ENCODE data around the gene ALG14. TPM values are rescaled to one million over a fixed set of nuclear protein-coding genes. Genes with fewer than 3 reads are reported as not detected.
"Not testable (repeated sequence)": the region's sequence is repeated elsewhere in the genome, so short reads cannot be mapped to it uniquely, and the experiment has no call there.

ALG14 gene
- total and polyA plus RNA-seq, 9 donors = 3.2 to 9.3 (median 7.1) TPM

- Histone ChIP-seq H3K9me3 (replicated peaks; ENCODE audit: control insufficient read depth, low read depth, low read length) (no peaks in the 10 kb centered on the region), H3K27ac (ENCODE audit: low read length) (no peak overlapping the region)
- 57% methylated on average over 1 of the region's 3 CpGs for WGBS (ENCODE audit: insufficient coverage)
These were observed 43.0 kb upstream of the ALG14 start for GRCh38 chr1:95115708-95116137.

GRCh38 chr1:95113684-95114083, 40.9 kb upstream of the ALG14 start:
- no peaks in the 10 kb centered on the region for H3K36me3 ChIP-seq (ENCODE audit: control insufficient read depth, insufficient read depth, low read length)
- no peak for DNase-seq
- H3K9me3 ChIP-seq (replicated peaks; ENCODE audit: control insufficient read depth, low read depth, low read length) = no peaks in the 10 kb centered on the region
- WGBS (ENCODE audit: insufficient coverage) = no CpG with 5 or more reads among the region's 1 CpG
- no peak overlapping the region for H3K27ac ChIP-seq (ENCODE audit: low read length)
- no peak overlapping the region for H3K4me3 ChIP-seq (ENCODE audit: low read length)
- H3K4me1 ChIP-seq (ENCODE audit: control insufficient read depth, insufficient read depth, low read length) = peaks cover 11% of the 10 kb centered on the region
- H3K27me3 ChIP-seq (ENCODE audit: control insufficient read depth, insufficient read depth, low read length) = peaks cover 10% of the 10 kb centered on the region

More at GRCh38 chr1:95115708-95116137, 43.0 kb upstream of the ALG14 start:
- H3K4me3 ChIP-seq (ENCODE audit: low read length) = no peak overlapping the region
- H3K27me3 ChIP-seq (ENCODE audit: control insufficient read depth, insufficient read depth, low read length) = peaks cover 12% of the 10 kb centered on the region
- H3K36me3 ChIP-seq (ENCODE audit: control insufficient read depth, insufficient read depth, low read length) = no peaks in the 10 kb centered on the region
- H3K4me1 ChIP-seq (ENCODE audit: control insufficient read depth, insufficient read depth, low read length) = peaks cover 11% of the 10 kb centered on the region
- DNase-seq = no peak

GRCh38 chr1:95111014-95111413, 38.3 kb upstream of the ALG14 start:
- Histone ChIP-seq H3K27me3 (ENCODE audit: control insufficient read depth, insufficient read depth, low read length) (no peaks in the 10 kb centered on the region), H3K4me3 (ENCODE audit: low read length) (no peak overlapping the region), H3K36me3 (ENCODE audit: control insufficient read depth, insufficient read depth, low read length) (no peaks in the 10 kb centered on the region), H3K9me3 (replicated peaks; ENCODE audit: control insufficient read depth, low read depth, low read length) (no peaks in the 10 kb centered on the region), H3K4me1 (ENCODE audit: control insufficient read depth, insufficient read depth, low read length) (no peaks in the 10 kb centered on the region), H3K27ac (ENCODE audit: low read length) (no peak overlapping the region)
- WGBS (ENCODE audit: insufficient coverage) = no CpG with 5 or more reads among the region's 1 CpG
- no peak for DNase-seq

- no peak overlapping the region for H3K4me3 ChIP-seq (ENCODE audit: low read length)
- no CpG with 5 or more reads among the region's 2 CpGs for WGBS (ENCODE audit: insufficient coverage)
- no peak for DNase-seq
- H3K36me3 ChIP-seq (ENCODE audit: control insufficient read depth, insufficient read depth, low read length) = no peaks in the 10 kb centered on the region
- H3K4me1 ChIP-seq (ENCODE audit: control insufficient read depth, insufficient read depth, low read length) = no peaks in the 10 kb centered on the region
- H3K9me3 ChIP-seq (replicated peaks; ENCODE audit: control insufficient read depth, low read depth, low read length) = no peaks in the 10 kb centered on the region
- H3K27me3 ChIP-seq (ENCODE audit: control insufficient read depth, insufficient read depth, low read length) = no peaks in the 10 kb centered on the region
- H3K27ac ChIP-seq (ENCODE audit: low read length) = no peak overlapping the region
These were observed 36.0 kb upstream of the ALG14 start for GRCh38 chr1:95108792-95109191.

- no peaks in the 10 kb centered on the region for H3K4me1 ChIP-seq (ENCODE audit: control insufficient read depth, insufficient read depth, low read length)
- no peaks in the 10 kb centered on the region for H3K36me3 ChIP-seq (ENCODE audit: control insufficient read depth, insufficient read depth, low read length)
- no peak for DNase-seq
- no peak overlapping the region for H3K4me3 ChIP-seq (ENCODE audit: low read length)
- WGBS (ENCODE audit: insufficient coverage) = 88% methylated on average over 2 of the region's 4 CpGs
- H3K27me3 ChIP-seq (ENCODE audit: control insufficient read depth, insufficient read depth, low read length) = no peaks in the 10 kb centered on the region
- no peak overlapping the region for H3K27ac ChIP-seq (ENCODE audit: low read length)
- no peaks in the 10 kb centered on the region for H3K9me3 ChIP-seq (replicated peaks; ENCODE audit: control insufficient read depth, low read depth, low read length)
These were observed 25.4 kb upstream of the ALG14 start for GRCh38 chr1:95098196-95098595.

GRCh38 chr1:95097426-95097825, 24.7 kb upstream of the ALG14 start:
- Histone ChIP-seq H3K9me3 (replicated peaks; ENCODE audit: control insufficient read depth, low read depth, low read length) (no peaks in the 10 kb centered on the region), H3K4me1 (ENCODE audit: control insufficient read depth, insufficient read depth, low read length) (no peaks in the 10 kb centered on the region), H3K36me3 (ENCODE audit: control insufficient read depth, insufficient read depth, low read length) (no peaks in the 10 kb centered on the region), H3K4me3 (ENCODE audit: low read length) (no peak overlapping the region), H3K27ac (ENCODE audit: low read length) (no peak overlapping the region), H3K27me3 (ENCODE audit: control insufficient read depth, insufficient read depth, low read length) (no peaks in the 10 kb centered on the region)
- WGBS (ENCODE audit: insufficient coverage) = no CpG with 5 or more reads among the region's 4 CpGs
- DNase-seq = no peak

- Histone ChIP-seq H3K27ac (ENCODE audit: low read length) (no peak overlapping the region), H3K4me1 (ENCODE audit: control insufficient read depth, insufficient read depth, low read length) (no peaks in the 10 kb centered on the region)
- no CpG with 5 or more reads among the region's 6 CpGs for WGBS (ENCODE audit: insufficient coverage)
These were observed 23.6 kb upstream of the ALG14 start for GRCh38 chr1:95096218-95096841.

GRCh38 chr1:95095833-95096217, 23.1 kb upstream of the ALG14 start:
- no peaks in the 10 kb centered on the region for H3K36me3 ChIP-seq (ENCODE audit: control insufficient read depth, insufficient read depth, low read length)
- 83% methylated on average over 2 of the region's 2 CpGs for WGBS (ENCODE audit: insufficient coverage)
- no peak for DNase-seq
- H3K27me3 ChIP-seq (ENCODE audit: control insufficient read depth, insufficient read depth, low read length) = no peaks in the 10 kb centered on the region
- no peaks in the 10 kb centered on the region for H3K9me3 ChIP-seq (replicated peaks; ENCODE audit: control insufficient read depth, low read depth, low read length)
- H3K4me3 ChIP-seq (ENCODE audit: low read length) = no peak overlapping the region
- no peaks in the 10 kb centered on the region for H3K4me1 ChIP-seq (ENCODE audit: control insufficient read depth, insufficient read depth, low read length)
- H3K27ac ChIP-seq (ENCODE audit: low read length) = no peak overlapping the region

More at GRCh38 chr1:95096218-95096841, 23.6 kb upstream of the ALG14 start:
- Histone ChIP-seq H3K9me3 (replicated peaks; ENCODE audit: control insufficient read depth, low read depth, low read length) (no peaks in the 10 kb centered on the region), H3K27me3 (ENCODE audit: control insufficient read depth, insufficient read depth, low read length) (no peaks in the 10 kb centered on the region), H3K4me3 (ENCODE audit: low read length) (no peak overlapping the region), H3K36me3 (ENCODE audit: control insufficient read depth, insufficient read depth, low read length) (no peaks in the 10 kb centered on the region)
- no peak for DNase-seq

GRCh38 chr1:95094923-95095322, 22.2 kb upstream of the ALG14 start:
- no peaks in the 10 kb centered on the region for H3K4me1 ChIP-seq (ENCODE audit: control insufficient read depth, insufficient read depth, low read length)
- H3K9me3 ChIP-seq (replicated peaks; ENCODE audit: control insufficient read depth, low read depth, low read length) = no peaks in the 10 kb centered on the region
- no peak overlapping the region for H3K4me3 ChIP-seq (ENCODE audit: low read length)
- no peak overlapping the region for H3K27ac ChIP-seq (ENCODE audit: low read length)
- no peaks in the 10 kb centered on the region for H3K36me3 ChIP-seq (ENCODE audit: control insufficient read depth, insufficient read depth, low read length)
- no peaks in the 10 kb centered on the region for H3K27me3 ChIP-seq (ENCODE audit: control insufficient read depth, insufficient read depth, low read length)
- DNase-seq = no peak
- no CpG with 5 or more reads among the region's 2 CpGs for WGBS (ENCODE audit: insufficient coverage)

GRCh38 chr1:95093296-95093695, 20.5 kb upstream of the ALG14 start:
- 33% methylated on average over 1 of the region's 1 CpG for WGBS (ENCODE audit: insufficient coverage)
- no peaks in the 10 kb centered on the region for H3K4me1 ChIP-seq (ENCODE audit: control insufficient read depth, insufficient read depth, low read length)
- DNase-seq = no peak
- H3K27me3 ChIP-seq (ENCODE audit: control insufficient read depth, insufficient read depth, low read length) = no peaks in the 10 kb centered on the region
- no peaks in the 10 kb centered on the region for H3K36me3 ChIP-seq (ENCODE audit: control insufficient read depth, insufficient read depth, low read length)
- H3K4me3 ChIP-seq (ENCODE audit: low read length) = no peak overlapping the region
- H3K9me3 ChIP-seq (replicated peaks; ENCODE audit: control insufficient read depth, low read depth, low read length) = no peaks in the 10 kb centered on the region
- no peak overlapping the region for H3K27ac ChIP-seq (ENCODE audit: low read length)

GRCh38 chr1:95092891-95093290, 20.1 kb upstream of the ALG14 start:
- H3K4me3 ChIP-seq (ENCODE audit: low read length); H3K4me1 ChIP-seq (ENCODE audit: control insufficient read depth, insufficient read depth, low read length); H3K9me3 ChIP-seq (replicated peaks; ENCODE audit: control insufficient read depth, low read depth, low read length); H3K36me3 ChIP-seq (ENCODE audit: control insufficient read depth, insufficient read depth, low read length); H3K27ac ChIP-seq (ENCODE audit: low read length); DNase-seq; H3K27me3 ChIP-seq (ENCODE audit: control insufficient read depth, insufficient read depth, low read length): not testable (repeated sequence)

All from muscle of leg (tissue), 11 donors.